ENCODE results near the gene COX4I1.

COX4I1 gene

GRCh38 chr16:85755929-85756768 lies 43.3 kb upstream of the COX4I1 start:
- Histone ChIP-seq H3K36me3 (ENCODE audit: control insufficient read depth, insufficient read depth, low read length) (no peaks in the 10 kb centered on the region), H3K4me3 (replicated peaks; ENCODE audit: low read depth, low read length) (peak overlapping the region; percentile 15), H3K27me3 (replicated peaks; ENCODE audit: control insufficient read depth, insufficient read depth, low read length) (no peaks in the 10 kb centered on the region)
- TF ChIP-seq CTCF (IDR thresholded peaks at IDR 0.05; ENCODE audit: insufficient read depth, low read length, poor library complexity, severe bottlenecking): no peak
- peak; percentile 78 for DNase-seq (ENCODE audit: extremely low read depth, insufficient read length)

GRCh38 chr16:85757341-85757822 lies 42.1 kb upstream of the COX4I1 start:
- H3K4me3 ChIP-seq (replicated peaks; ENCODE audit: low read depth, low read length): no peak overlapping the region

GRCh38 chr16:85759136-85759535 lies 40.4 kb upstream of the COX4I1 start:
- Histone ChIP-seq H3K36me3 (ENCODE audit: control insufficient read depth, insufficient read depth, low read length) (no peaks in the 10 kb centered on the region), H3K27me3 (replicated peaks; ENCODE audit: control insufficient read depth, insufficient read depth, low read length) (no peaks in the 10 kb centered on the region), H3K4me3 (replicated peaks; ENCODE audit: low read depth, low read length) (no peak overlapping the region)
- DNase-seq (ENCODE audit: extremely low read depth, insufficient read length): peak; percentile 60
- TF ChIP-seq CTCF (IDR thresholded peaks at IDR 0.05; ENCODE audit: insufficient read depth, low read length, poor library complexity, severe bottlenecking): no peak

More at GRCh38 chr16:85757341-85757822, 42.1 kb upstream of the COX4I1 start:
- Histone ChIP-seq H3K27me3 (replicated peaks; ENCODE audit: control insufficient read depth, insufficient read depth, low read length) (no peaks in the 10 kb centered on the region), H3K36me3 (ENCODE audit: control insufficient read depth, insufficient read depth, low read length) (no peaks in the 10 kb centered on the region)
- DNase-seq (ENCODE audit: extremely low read depth, insufficient read length): peak; percentile 74
- no peak for TF ChIP-seq CTCF (IDR thresholded peaks at IDR 0.05; ENCODE audit: insufficient read depth, low read length, poor library complexity, severe bottlenecking)

DNA sequence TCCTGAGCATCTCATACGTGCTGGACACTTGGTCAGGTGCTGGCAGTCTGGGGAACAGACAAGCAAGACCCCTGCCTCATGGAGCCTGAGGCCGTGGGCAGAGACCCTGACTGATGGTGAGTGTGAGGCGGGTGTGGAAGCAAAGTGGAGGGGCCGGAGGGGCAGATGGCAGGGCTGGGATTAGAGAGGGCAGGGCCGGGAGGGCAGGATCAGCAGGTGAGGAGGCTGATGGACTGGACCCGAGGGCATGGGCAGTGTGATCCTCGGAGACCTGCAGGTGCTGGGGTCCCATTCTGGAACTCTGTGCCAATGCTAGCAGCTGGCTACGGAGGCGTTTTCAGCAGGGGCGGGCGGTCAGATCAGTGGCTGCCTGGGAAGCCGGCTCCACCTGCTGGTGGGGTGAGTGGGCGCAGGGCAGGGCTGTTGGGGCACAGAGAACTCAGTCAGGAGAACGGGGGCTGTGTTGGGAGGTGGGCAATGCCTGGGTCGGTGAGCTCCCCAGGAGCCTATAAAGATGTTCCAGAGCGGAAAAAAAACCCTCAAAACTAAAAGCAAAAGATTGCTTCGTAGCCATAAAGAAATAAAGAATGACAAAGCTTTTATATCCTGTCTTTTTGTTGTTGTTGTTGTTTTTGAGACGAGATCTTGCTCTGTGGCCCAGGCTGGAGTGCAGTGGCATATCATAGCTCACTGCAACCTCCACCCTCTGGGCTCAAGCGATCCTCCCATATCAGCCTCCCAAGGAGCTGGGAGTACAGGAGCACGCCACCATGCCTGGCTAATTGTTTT lies 39.7 kb upstream of the COX4I1 start:
- peak; percentile 54 for DNase-seq (ENCODE audit: extremely low read depth, insufficient read length)
- H3K4me3 ChIP-seq (replicated peaks; ENCODE audit: low read depth, low read length): no peak overlapping the region
- H3K36me3 ChIP-seq (ENCODE audit: control insufficient read depth, insufficient read depth, low read length): no peaks in the 10 kb centered on the region
- peak; percentile 87 for TF ChIP-seq CTCF (IDR thresholded peaks at IDR 0.05; ENCODE audit: insufficient read depth, low read length, poor library complexity, severe bottlenecking)
- H3K27me3 ChIP-seq (replicated peaks; ENCODE audit: control insufficient read depth, insufficient read depth, low read length): no peaks in the 10 kb centered on the region

DNA sequence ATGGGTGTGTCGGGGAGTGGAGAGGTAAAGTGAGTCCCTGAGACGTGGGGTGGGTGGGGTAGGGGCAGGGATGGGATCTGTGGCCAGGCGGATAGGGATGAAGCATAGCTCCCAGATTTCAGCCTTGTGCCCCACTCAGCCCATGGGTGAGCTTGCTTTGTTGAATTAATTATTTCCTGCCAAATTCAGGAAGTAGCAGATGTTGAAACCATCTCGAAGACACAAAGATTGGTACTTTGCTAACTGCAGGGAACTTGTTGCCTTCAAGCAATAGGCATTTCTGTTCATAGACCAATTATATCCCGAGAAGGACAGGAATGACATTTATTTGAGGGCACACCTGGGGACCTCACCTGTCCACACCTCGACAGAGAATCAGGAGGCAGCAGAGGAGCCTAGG lies 37.6 kb upstream of the COX4I1 start:
- Histone ChIP-seq H3K36me3 (ENCODE audit: control insufficient read depth, insufficient read depth, low read length) (no peaks in the 10 kb centered on the region), H3K4me3 (replicated peaks; ENCODE audit: low read depth, low read length) (no peak overlapping the region), H3K27me3 (replicated peaks; ENCODE audit: control insufficient read depth, insufficient read depth, low read length) (no peaks in the 10 kb centered on the region)
- no peak for TF ChIP-seq CTCF (IDR thresholded peaks at IDR 0.05; ENCODE audit: insufficient read depth, low read length, poor library complexity, severe bottlenecking)
- DNase-seq (ENCODE audit: extremely low read depth, insufficient read length): no peak
